Fibroblast of mammary gland (primary cell): Measurements from ENCODE around the gene APMAP.

Source experiments
- DNase-seq: peaks from one replicate; pipeline ENCODE4 v3.0.0-alpha.2; 2010; ENCODE audit warnings: low read depth
- H3K4me3 ChIP-seq: 2 replicates; pipeline ENCODE4 v1.5.1; 2011; ENCODE audit warnings: low read depth, mild to moderate bottlenecking, low read length, moderate library complexity; ENCODE audit not compliant: control insufficient read depth
- CTCF ChIP-seq: conservative IDR thresholded peaks from 2 replicates; pipeline ENCODE4 v1.5.1; 2011; ENCODE audit warnings: low read depth, low read length, inconsistent platforms; ENCODE audit not compliant: control insufficient read depth, insufficient read depth

APMAP gene

GRCh38 chr20:25024171-25024570 is 31.6 kb upstream of the APMAP start:
- no peak overlapping the region for H3K4me3 ChIP-seq
- no peak for DNase-seq
- TF ChIP-seq CTCF, result no peak

GRCh38 chr20:25023356-25023755 is 30.8 kb upstream of the APMAP start:
- no peak for TF ChIP-seq CTCF
- no peak for DNase-seq
- no peak overlapping the region for H3K4me3 ChIP-seq

- no peak overlapping the region for H3K4me3 ChIP-seq
- no peak for TF ChIP-seq CTCF
- DNase-seq, result no peak
These were observed 30.1 kb upstream of the APMAP start for GRCh38 chr20:25022680-25023079.

- no peak for TF ChIP-seq CTCF
- no peak for DNase-seq
- no peak overlapping the region for H3K4me3 ChIP-seq
These were observed 28.8 kb upstream of the APMAP start for GRCh38 chr20:25021336-25021735.

GRCh38 chr20:25020901-25021301 is 28.4 kb upstream of the APMAP start:
- no peak for DNase-seq
- no peak overlapping the region for H3K4me3 ChIP-seq
- no peak for TF ChIP-seq CTCF

GRCh38 chr20:25020345-25020744 is 27.8 kb upstream of the APMAP start:
- DNase-seq, result no peak
- TF ChIP-seq CTCF, result no peak
- H3K4me3 ChIP-seq, result no peak overlapping the region
